Naive thymus-derived CD8-positive, alpha-beta T cell (primary cell): ENCODE measurements around the gene KDM8. TPM values are rescaled to one million over a fixed set of nuclear protein-coding genes. Genes with fewer than 3 reads are reported as not detected.
A peak's percentile ranks its signal among the peaks of the same experiment; 100 is the strongest.

Experiments used
- ATAC-seq, 2 donors: fragments of 150-1000 bp; cut with Tn5 transposase in 1 of 2; sonication (Bioruptor Pico), chemical (Tn5 transposase) in 1 of 2; 1 replicate in 1 of 2; 2 replicates in 1 of 2; pipeline ENCODE4 v1.10.0; 2021; ENCODE audit warnings: mild to moderate bottlenecking in 2 of 2, moderate library complexity in 2 of 2
- POLR2A ChIA-PET: fragments of 350-600 bp; sonication (Branson Sonifier 250); formaldehyde crosslinking; loops from one replicate; lab custom pipeline; 2021; ENCODE audit warnings: antibody characterized with exemption; lab: Charles Lee
- DNase-seq, 10 donors: peaks; one replicate each; pipeline versions ENCODE4 v3.0.0 to v3.0.0-alpha.2; 2020 to 2022
- H3K27ac Mint-ChIP-seq, 10 donors: one replicate each; pipeline ENCODE4 v1.8.0; 2020 to 2022; ENCODE audit warnings: mild to moderate bottlenecking in 10 of 10, mixed read lengths in 10 of 10, moderate library complexity in 4 of 10, inconsistent platforms in 1 of 10
- H3K27me3 Mint-ChIP-seq, 5 donors: one replicate each; pipeline ENCODE4 v1.8.0; 2021 to 2022; ENCODE audit warnings: mixed read lengths in 5 of 5
- H3K36me3 Mint-ChIP-seq, 3 donors: one replicate each; pipeline ENCODE4 v1.8.0; 2020 to 2022; ENCODE audit warnings: mixed read lengths in 3 of 3, mild to moderate bottlenecking in 2 of 3, inconsistent platforms in 1 of 3
- H3K4me1 Mint-ChIP-seq, 4 donors: one replicate each; pipeline ENCODE4 v1.8.0; 2021 to 2022; ENCODE audit warnings: mixed read lengths in 4 of 4
- H3K4me3 Mint-ChIP-seq, 10 donors: one replicate each; pipeline ENCODE4 v1.8.0; 2020 to 2022; ENCODE audit warnings: mild to moderate bottlenecking in 10 of 10, mixed read lengths in 10 of 10, moderate library complexity in 6 of 10, inconsistent platforms in 1 of 10
- H3K9me3 Mint-ChIP-seq, 9 donors: one replicate each; pipeline ENCODE4 v1.8.0; 2020 to 2022; ENCODE audit warnings: mixed read lengths in 9 of 9, mild to moderate bottlenecking in 3 of 9, inconsistent platforms in 1 of 9, moderate library complexity in 1 of 9
- polyA plus RNA-seq, 3 donors: library from polyadenylated mRNA; unstranded; fragments of 300-500 nt; fragmentation: Illumina TruSeq; gene quantifications; one replicate each; pipeline ENCODE4 v1.2.3, GENCODE V29; 2021
- total RNA-seq, 8 experiments: library from RNA in 2 of 8; stranded (reverse) in 2 of 8; gene quantifications; one replicate each; pipeline ENCODE4 v1.2.3 and lab custom pipeline; 2021 to 2026

Gene KDM8
- 10 to 100 TPM; 27.7 to 35.0 TPM for total RNA-seq
- 1 to 10 TPM; 3.8 to 6.2 (median 5.6) TPM for polyA plus RNA-seq
- total RNA-seq (lab: John Stamatoyannopoulos, UW) = 8.6 to 19.2 (median 15.6) reads per million in 6 experiments

GRCh38 chr16:27203507-27204311 is at the start of gene KDM8:
TSS of gene KDM8 (plus strand) at chr16:27203526. CDS start at chr16:27210124, 6,598 bp downstream.
- peak within 1 kb of the TSS; percentile 85 to 100 (median 98) for H3K4me3 Mint-ChIP-seq

GRCh38 chr16:27154705-27155521 is 48.4 kb upstream of the KDM8 start:
- Mint-ChIP-seq H3K36me3 (peaks cover 0 to 4% (median 1%) of the 10 kb centered on the region in 3 donors), H3K27me3 (no peaks in the 10 kb centered on the region), H3K4me3 (no peak overlapping the region), H3K27ac (peak overlapping the region in 7 of 10 donors; percentile 20 to 92 (median 73)), H3K9me3 (peaks cover 0 to 12% (median 0%) of the 10 kb centered on the region in 9 donors), H3K4me1 (peaks cover 10 to 21% (median 15%) of the 10 kb centered on the region in 4 donors)
- peak; percentile 63 to 73 for ATAC-seq
- DNase-seq = peak; percentile 27 to 79 (median 63)
- POLR2A ChIA-PET = interaction anchor here (0.5 to 2.5 kb wide), 5 partner anchors 24 to 305 kb away, joined by 3 to 12 read pairs (median 7); no protein-coding TSS in a partner anchor

More at GRCh38 chr16:27203507-27204311, at the start of gene KDM8:
- H3K9me3 Mint-ChIP-seq = peaks cover 0 to 5% (median 0%) of the 10 kb centered on the region in 9 donors
- peaks cover 21 to 69% (median 60%) of the 10 kb centered on the region in 4 donors for H3K4me1 Mint-ChIP-seq
- peak within 1 kb of the TSS; percentile 97 to 100 (median 100) for H3K27ac Mint-ChIP-seq
- DNase-seq (peak; percentile 98 to 100 (median 100)), ATAC-seq (peak; percentile 79 to 83)
- POLR2A ChIA-PET = interaction anchor here (0.6 to 4.9 kb wide), 29 partner anchors 8 to 1074 kb away, joined by 3 to 133 read pairs (median 6); partner anchors contain the start of genes GTF3C1, IL21R and KATNIP
- H3K36me3 Mint-ChIP-seq = peaks cover 0 to 3% (median 0%) of the 10 kb centered on the region in 3 donors
- H3K27me3 Mint-ChIP-seq = peaks cover 0 to 3% (median 0%) of the 10 kb centered on the region in 5 donors

- ATAC-seq (no peak), DNase-seq (no peak)
- peaks cover 0 to 4% (median 1%) of the 10 kb centered on the region in 3 donors for H3K36me3 Mint-ChIP-seq
- POLR2A ChIA-PET = interaction anchor here (2.4 kb wide), 1 partner anchor 211 kb away, joined by 12 read pairs; no protein-coding TSS in a partner anchor
- peaks cover 8 to 13% (median 11%) of the 10 kb centered on the region in 4 donors for H3K4me1 Mint-ChIP-seq
- no peaks in the 10 kb centered on the region for H3K27me3 Mint-ChIP-seq
- peak overlapping the region in 4 of 10 donors; percentile 0 to 56 (median 36) for H3K27ac Mint-ChIP-seq
- H3K9me3 Mint-ChIP-seq = peaks cover 0 to 12% (median 0%) of the 10 kb centered on the region in 9 donors
- H3K4me3 Mint-ChIP-seq = no peak overlapping the region
Measured at GRCh38 chr16:27156579-27156978, 46.7 kb upstream of the KDM8 start.

GRCh38 chr16:27161398-27161797 is 41.9 kb upstream of the KDM8 start:
- no peak overlapping the region for H3K4me3 Mint-ChIP-seq
- H3K27ac Mint-ChIP-seq = no peak overlapping the region
- H3K27me3 Mint-ChIP-seq = no peaks in the 10 kb centered on the region
- ATAC-seq (no peak), DNase-seq (no peak)
- peaks cover 0 to 17% (median 5%) of the 10 kb centered on the region in 9 donors for H3K9me3 Mint-ChIP-seq
- POLR2A ChIA-PET = no interaction called here
- peaks cover 0 to 5% (median 4%) of the 10 kb centered on the region in 3 donors for H3K36me3 Mint-ChIP-seq
- H3K4me1 Mint-ChIP-seq = peaks cover 0 to 5% (median 2%) of the 10 kb centered on the region in 4 donors

GRCh38 chr16:27164352-27164751 is 39.0 kb upstream of the KDM8 start:
- no peak overlapping the region for H3K4me3 Mint-ChIP-seq
- ATAC-seq = no peak
- peaks cover 10 to 22% (median 17%) of the 10 kb centered on the region in 4 donors for H3K4me1 Mint-ChIP-seq
- POLR2A ChIA-PET = interaction anchor here (0.5 to 1.1 kb wide), 3 partner anchors 134 to 322 kb away, joined by 3 read pairs; no protein-coding TSS in a partner anchor
- no peak for DNase-seq
- peaks cover 0 to 9% (median 3%) of the 10 kb centered on the region in 9 donors for H3K9me3 Mint-ChIP-seq
- no peak overlapping the region for H3K27ac Mint-ChIP-seq
- no peaks in the 10 kb centered on the region for H3K27me3 Mint-ChIP-seq
- peaks cover 0 to 4% (median 0%) of the 10 kb centered on the region in 3 donors for H3K36me3 Mint-ChIP-seq

DNA sequence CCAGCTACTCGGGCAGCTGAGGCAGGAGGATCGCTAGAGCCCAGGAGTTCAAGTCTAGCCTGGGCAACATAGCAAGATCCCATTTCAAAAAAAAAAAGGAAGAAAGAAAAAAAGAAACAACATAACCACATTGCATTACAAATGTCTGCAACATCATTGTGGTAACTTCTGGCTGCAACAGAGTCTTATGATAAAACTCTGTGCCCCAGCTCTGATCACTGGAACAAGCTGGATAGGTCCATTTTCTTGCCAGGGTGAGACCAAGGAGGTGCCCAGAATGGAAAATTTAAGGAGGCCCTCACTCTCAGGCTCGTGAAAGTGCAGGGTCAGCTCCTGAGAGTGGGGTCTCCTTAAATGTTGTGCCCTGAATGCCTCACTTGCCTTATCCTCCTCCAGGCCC is 37.8 kb upstream of the KDM8 start:
- H3K4me3 Mint-ChIP-seq = no peak overlapping the region
- no peak for DNase-seq
- ATAC-seq = no peak
- peaks cover 0 to 4% (median 0%) of the 10 kb centered on the region in 3 donors for H3K36me3 Mint-ChIP-seq
- peaks cover 0 to 9% (median 4%) of the 10 kb centered on the region in 9 donors for H3K9me3 Mint-ChIP-seq
- H3K27ac Mint-ChIP-seq = peak overlapping the region in 6 of 10 donors; percentile 4 to 79 (median 54)
- peaks cover 15 to 34% (median 30%) of the 10 kb centered on the region in 4 donors for H3K4me1 Mint-ChIP-seq
- POLR2A ChIA-PET = interaction anchor here (0.9 to 2.0 kb wide), 3 partner anchors 14 to 298 kb away, joined by 3 to 8 read pairs (median 3); no protein-coding TSS in a partner anchor
- H3K27me3 Mint-ChIP-seq = no peaks in the 10 kb centered on the region

DNA sequence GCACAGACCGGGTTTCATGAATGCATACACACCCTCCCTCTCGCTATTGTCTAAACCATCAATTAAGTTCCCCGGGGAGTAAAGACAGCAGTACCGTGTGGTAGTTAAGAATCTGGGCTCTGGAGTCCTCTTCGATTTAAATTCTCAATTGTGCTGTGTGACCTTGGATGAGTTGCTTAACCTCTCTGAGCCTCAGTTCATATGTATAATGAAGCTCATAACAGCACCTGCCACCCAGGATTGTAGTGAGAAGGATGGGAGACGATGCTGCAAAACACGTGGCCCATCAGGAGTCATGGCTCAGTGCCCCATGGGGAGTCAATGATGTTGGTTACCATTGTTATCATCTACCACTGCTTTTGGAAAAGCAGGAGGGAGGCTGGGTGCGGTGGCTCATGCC is 34.5 kb upstream of the KDM8 start:
- POLR2A ChIA-PET = interaction anchor here (1.2 to 2.7 kb wide), 6 partner anchors 31 to 286 kb away, joined by 3 to 12 read pairs (median 6); partner anchors contain the start of genes IL21R and KDM8
- DNase-seq (no peak), ATAC-seq (no peak)
- Mint-ChIP-seq H3K4me1 (peaks cover 22 to 65% (median 59%) of the 10 kb centered on the region in 4 donors), H3K27me3 (no peaks in the 10 kb centered on the region), H3K4me3 (peak overlapping the region in 3 of 10 donors; percentile 38 to 55 (median 48)), H3K27ac (peak overlapping the region; percentile 70 to 98 (median 96)), H3K36me3 (peaks cover 0 to 5% (median 0%) of the 10 kb centered on the region in 3 donors), H3K9me3 (peaks cover 0 to 8% (median 3%) of the 10 kb centered on the region in 9 donors)

DNA sequence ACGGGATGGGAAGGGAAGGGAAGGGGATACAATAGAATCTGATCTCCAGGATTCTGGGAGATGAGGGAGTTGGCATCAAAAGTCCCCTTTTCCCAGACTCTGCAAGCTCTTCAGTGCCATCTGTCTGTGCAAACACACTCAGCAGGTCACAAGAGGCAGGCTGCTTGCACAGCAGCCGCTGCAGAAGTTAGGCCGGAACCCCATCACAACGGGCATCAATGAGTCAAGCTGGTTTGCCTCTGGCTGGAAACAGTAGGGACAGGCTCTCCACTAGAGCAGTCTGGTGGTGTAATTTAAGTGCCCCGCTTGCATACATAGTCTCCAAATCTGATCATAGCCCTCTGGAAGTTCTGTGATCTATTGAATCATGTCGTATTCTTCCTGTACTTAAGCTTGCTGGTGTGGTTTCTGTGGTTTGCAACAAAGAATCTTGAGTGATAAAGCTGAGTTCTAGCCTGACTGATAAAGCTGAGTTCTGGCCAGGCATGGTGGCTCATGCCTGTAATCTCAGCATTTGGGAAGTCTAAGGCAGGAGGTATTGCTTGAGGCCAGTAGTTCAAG is 33.7 kb upstream of the KDM8 start:
- POLR2A ChIA-PET = interaction anchor here (0.6 to 2.7 kb wide), 17 partner anchors 10 to 285 kb away, joined by 3 to 12 read pairs (median 4); partner anchors contain the start of genes IL21R and KDM8
- peaks cover 0 to 5% (median 0%) of the 10 kb centered on the region in 3 donors for H3K36me3 Mint-ChIP-seq
- ATAC-seq (peak; percentile 92), DNase-seq (peak; percentile 34 to 91 (median 82))
- peak overlapping the region; percentile 70 to 98 (median 96) for H3K27ac Mint-ChIP-seq
- H3K4me1 Mint-ChIP-seq = peaks cover 26 to 73% (median 67%) of the 10 kb centered on the region in 4 donors
- H3K9me3 Mint-ChIP-seq = peaks cover 0 to 8% (median 0%) of the 10 kb centered on the region in 9 donors
- H3K4me3 Mint-ChIP-seq = peak overlapping the region; percentile 48 to 80 (median 68)
- H3K27me3 Mint-ChIP-seq = no peaks in the 10 kb centered on the region

DNA sequence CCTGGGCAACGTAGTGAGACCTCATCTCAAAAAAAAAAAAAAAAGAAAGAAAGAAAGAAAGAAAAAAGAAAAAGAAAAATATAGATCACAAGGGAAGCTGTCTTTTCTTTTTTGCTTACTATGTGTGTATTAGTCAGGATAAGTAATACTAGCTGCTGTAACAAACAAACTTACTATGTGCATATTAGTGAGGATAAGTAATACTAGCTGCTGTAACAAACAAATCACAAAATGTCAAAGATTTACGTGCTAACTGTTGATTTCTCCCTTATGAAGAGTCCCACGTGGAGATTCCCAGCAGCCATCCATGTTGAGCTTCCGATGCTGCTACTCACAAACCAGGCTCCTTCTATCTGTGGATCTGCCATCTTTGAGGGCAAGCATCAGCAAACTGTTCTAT is 31.7 kb upstream of the KDM8 start:
- Mint-ChIP-seq H3K36me3 (peaks cover 0 to 5% (median 0%) of the 10 kb centered on the region in 3 donors), H3K27me3 (no peaks in the 10 kb centered on the region), H3K4me1 (peaks cover 28 to 85% (median 75%) of the 10 kb centered on the region in 4 donors), H3K4me3 (no peak overlapping the region), H3K27ac (peak overlapping the region; percentile 13 to 98 (median 81)), H3K9me3 (peaks cover 0 to 8% (median 0%) of the 10 kb centered on the region in 9 donors)
- DNase-seq (no peak), ATAC-seq (no peak)
- POLR2A ChIA-PET = interaction anchor here (0.6 to 2.7 kb wide), 10 partner anchors 17 to 281 kb away, joined by 3 to 12 read pairs (median 6); partner anchors contain the start of gene IL21R

- H3K9me3 Mint-ChIP-seq = peaks cover 0 to 8% (median 0%) of the 10 kb centered on the region in 9 donors
- ATAC-seq = peak; percentile 22 to 42
Measured at GRCh38 chr16:27174007-27174406, 29.3 kb upstream of the KDM8 start.

GRCh38 chr16:27174798-27175197 is 28.5 kb upstream of the KDM8 start:
- Mint-ChIP-seq H3K27me3 (no peaks in the 10 kb centered on the region), H3K4me3 (no peak overlapping the region), H3K36me3 (peaks cover 0 to 5% (median 0%) of the 10 kb centered on the region in 3 donors), H3K4me1 (peaks cover 35 to 80% (median 73%) of the 10 kb centered on the region in 4 donors), H3K27ac (peak overlapping the region in 9 of 10 donors; percentile 57 to 94 (median 88)), H3K9me3 (peaks cover 0 to 8% (median 0%) of the 10 kb centered on the region in 9 donors)
- ATAC-seq (no peak), DNase-seq (no peak)
- POLR2A ChIA-PET = interaction anchor here (1.2 to 1.7 kb wide), 3 partner anchors 60 to 227 kb away, joined by 3 to 8 read pairs (median 6); partner anchors contain the start of gene IL21R

More at GRCh38 chr16:27174007-27174406, 29.3 kb upstream of the KDM8 start:
- Mint-ChIP-seq H3K4me1 (peaks cover 28 to 80% (median 73%) of the 10 kb centered on the region in 4 donors), H3K4me3 (peak overlapping the region; percentile 9 to 75 (median 65)), H3K27ac (peak overlapping the region; percentile 85 to 95 (median 89)), H3K36me3 (peaks cover 0 to 5% (median 0%) of the 10 kb centered on the region in 3 donors), H3K27me3 (no peaks in the 10 kb centered on the region)
- POLR2A ChIA-PET = interaction anchor here (0.9 to 2.2 kb wide), 16 partner anchors 11 to 289 kb away, joined by 3 to 19 read pairs (median 8); partner anchors contain the start of gene KDM8
- DNase-seq = peak in 8 of 10 donors; percentile 25 to 76 (median 56)
